ENCODE measurements around the gene ONECUT1. TPM values are rescaled to one million over a fixed set of nuclear protein-coding genes. Genes with fewer than 3 reads are reported as not detected.
"Not testable (repeated sequence)": the region's sequence is repeated elsewhere in the genome, so short reads cannot be mapped to it uniquely, and the experiment has no call there.

The ONECUT1 gene
- 0.10 TPM in 1 of 2 replicates, not detected in the other for total RNA-seq (2014; rRNA removed; shearing (Covaris generic))

DNA sequence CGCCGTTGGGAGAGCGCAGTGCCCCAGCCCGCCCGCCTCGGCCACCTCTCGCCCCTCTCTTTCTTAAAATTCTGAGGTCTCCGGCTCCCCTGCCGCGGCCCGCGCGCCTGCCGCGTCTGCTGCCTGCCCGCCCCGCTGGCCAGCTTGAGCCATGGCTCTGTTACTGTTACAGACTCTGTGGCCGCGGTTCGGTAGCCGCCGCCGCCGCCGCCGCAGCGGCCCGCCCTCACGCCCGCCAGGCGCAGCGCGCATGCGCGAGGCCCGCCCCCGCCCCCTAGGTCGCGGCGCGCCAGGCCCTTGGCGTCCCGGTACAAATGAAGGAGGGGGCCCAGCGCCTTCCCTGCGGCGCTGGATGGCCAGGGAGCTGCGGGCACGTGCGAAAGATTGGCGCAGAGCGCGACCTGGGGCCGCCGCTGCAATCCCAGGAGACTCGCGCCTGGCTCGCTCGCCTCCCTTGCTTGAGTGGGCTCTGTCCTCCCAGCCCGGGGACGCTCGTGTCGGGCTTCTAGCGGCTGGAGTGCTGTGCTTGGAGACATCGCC, at the start of gene ONECUT1:
Gene ONECUT1, minus strand, starts transcription at position 168 of the 540 bp plus-strand sequence. CDS start 452 bp downstream, outside the sequence.
- peak; percentile 22 for DNase-seq (ENCODE audit: low spot score)

DNA sequence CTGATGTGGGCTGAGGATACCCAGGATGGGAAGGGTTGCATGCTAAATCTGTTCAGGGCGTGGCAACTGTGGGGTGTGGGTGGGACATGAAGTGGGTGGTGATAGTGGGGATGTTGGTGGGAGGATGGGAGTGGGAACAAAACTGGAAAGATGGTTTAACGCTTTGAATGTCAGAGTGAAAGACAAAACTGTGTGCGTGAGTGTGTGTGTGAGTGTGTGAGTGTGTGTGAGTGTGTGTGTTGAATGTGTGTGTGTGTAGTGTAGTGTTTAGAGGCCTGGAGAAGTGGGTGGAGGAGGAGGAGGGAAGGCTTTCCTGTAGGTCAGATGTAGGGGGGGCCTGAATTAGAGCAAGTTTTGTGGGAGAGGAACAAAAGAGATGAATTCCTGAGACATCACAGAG, 44.2 kb upstream of the ONECUT1 start:
- no peak for DNase-seq (ENCODE audit: low spot score)

DNA sequence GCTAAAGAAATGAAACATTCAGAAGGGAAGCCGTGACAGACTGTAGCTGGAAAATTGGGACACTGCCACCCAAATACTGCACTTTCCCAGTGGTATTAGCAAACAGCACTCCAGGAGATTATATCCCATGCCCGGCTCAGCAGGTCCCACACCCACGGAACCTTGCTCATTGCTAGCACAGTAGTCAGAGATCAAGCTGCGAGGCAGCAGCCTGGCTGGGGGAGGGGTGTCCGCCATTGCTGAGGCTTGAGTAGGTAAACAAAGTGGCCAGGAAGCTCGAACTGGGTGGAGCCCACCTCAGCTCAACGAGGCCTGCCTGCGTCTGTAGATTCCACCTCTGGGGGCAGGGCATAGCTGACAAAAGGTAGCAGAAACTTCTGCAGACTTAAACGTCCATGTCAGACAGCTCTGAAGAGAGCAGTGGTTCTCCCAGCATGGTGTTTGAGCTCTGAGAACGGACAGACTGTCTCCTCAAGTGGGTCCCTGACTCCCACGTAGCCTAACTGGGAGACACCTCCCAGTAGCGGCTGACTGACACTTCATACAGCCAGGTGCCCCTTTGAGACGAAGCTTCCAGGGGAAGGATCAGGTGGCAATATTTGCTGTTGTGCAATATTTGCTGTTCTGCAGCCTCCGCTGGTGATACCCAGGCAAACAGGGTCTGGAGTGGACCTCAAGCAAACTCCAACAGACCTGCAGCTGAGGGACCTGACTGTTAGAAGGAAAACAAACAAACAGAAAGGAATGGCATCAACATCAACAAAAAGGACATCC, 34.2 kb upstream of the ONECUT1 start:
- DNase-seq (ENCODE audit: low spot score) = not testable (repeated sequence)

DNA sequence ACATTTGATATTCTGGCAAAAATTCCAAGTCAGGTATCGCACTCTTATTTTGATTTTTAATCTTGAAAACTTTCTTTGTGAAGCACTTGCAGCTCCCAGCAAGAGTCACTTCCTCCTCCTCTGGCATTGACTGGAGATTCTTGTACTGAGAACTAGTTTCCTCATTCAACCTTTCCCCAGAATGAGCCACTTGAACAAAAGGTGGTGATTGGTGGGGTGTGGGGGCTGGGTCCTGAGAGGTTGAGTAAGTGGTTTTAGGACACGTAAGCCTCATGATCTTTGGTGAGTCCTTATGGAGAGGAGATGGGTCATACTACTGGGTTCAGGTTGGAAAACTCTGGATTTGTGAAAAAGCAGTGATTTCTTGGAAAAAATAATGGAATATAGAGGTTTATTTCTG, 32.3 kb upstream of the ONECUT1 start:
- DNase-seq (ENCODE audit: low spot score) = no peak

DNA sequence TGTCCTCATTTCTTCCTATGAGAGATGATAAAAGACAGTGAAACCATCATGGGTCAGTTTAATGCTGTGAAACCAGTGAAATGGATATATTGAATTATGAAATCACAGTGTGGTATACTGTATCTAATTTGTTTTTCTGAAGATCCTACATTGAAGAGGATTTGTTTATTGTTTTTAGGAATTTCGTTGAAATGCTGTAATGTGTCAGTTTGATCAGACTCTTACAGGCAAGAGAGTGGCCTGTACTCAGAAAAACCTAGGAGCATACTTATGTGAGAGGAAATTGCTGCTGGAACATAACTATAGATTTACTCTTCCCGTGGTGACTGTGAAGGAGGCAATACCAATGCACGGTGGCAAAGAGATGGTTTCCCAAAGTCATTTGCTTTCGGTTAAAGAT, 29.1 kb upstream of the ONECUT1 start:
- no peak for DNase-seq (ENCODE audit: low spot score)

DNA sequence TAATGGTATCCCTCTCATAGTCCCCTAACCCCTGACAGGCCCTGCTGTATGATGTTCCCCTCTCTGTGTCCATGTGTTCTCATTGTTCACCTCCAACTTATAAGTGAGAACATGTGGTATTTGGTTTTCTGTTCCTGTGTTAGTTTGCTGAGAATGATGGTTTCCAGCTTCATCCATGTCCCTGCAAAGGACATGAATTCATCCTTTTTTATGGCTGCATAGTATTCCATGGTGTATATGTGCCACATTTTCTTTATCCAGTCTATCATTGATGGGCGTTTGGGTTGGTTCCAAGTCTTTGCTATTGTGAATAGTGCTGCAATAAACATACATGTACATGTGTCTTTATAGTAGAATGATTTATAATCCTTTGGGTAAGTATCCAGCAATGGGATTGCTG, 25.8 kb upstream of the ONECUT1 start:
- DNase-seq (ENCODE audit: low spot score) = not testable (repeated sequence)

DNA sequence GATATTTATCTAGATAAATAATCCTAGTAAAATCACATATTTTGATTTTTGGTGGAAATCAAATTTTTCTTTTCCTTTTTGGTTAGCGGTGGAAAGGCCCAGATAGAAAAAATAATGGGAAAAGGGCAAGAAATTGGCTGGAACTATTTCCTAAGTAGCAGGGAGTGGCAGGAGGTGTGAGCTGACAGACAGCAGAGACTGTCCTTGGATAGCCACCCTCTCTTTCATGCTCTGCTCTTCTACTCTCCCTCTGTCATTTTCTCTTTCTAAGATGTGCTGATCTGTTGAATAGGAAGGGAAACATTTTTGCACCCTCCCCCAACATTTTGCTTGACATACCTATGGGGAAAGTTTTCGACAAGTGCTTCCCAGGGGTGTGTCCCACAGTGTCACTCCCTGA, 18.9 kb upstream of the ONECUT1 start:
- DNase-seq (ENCODE audit: low spot score) = no peak

DNA sequence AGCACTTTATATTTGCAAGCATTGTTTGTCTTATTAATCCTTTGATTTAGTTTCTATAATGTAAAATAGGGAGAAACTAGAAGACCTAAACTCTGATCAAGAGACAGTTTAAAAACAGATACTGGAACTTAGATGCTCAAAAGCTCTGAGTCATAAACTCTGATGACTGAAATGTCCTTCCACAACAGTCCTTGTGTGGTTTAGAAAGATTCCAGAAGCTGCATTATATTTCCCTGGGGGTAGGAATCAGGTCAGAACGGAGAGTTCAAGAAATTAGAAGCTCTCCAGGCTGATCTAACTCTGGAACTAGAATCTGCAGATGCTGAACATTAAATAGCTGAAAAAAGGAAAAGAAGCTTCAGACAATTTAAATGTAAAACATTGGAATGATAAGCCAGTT, 18.3 kb upstream of the ONECUT1 start:
- DNase-seq (ENCODE audit: low spot score) = peak; percentile 50

DNA sequence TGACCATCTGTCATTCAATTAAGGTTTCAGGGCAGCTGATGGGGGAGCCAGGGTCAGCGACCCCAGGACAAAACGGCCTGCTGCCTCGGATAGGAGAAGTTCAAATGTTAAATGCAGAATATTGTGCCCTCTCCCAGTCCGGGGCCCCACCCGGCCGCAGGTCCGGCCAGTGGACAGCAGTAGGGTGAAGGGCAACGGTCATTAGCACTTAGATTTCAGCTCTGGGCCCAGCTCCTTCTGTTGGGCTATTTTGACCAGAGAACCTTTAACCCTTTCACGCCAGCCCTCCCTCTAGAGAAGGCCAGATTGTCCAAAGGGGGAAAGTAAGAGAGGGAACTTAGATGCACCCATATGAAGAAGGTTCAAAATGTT, 16.1 kb upstream of the ONECUT1 start:
- DNase-seq (ENCODE audit: low spot score) = no peak

DNA sequence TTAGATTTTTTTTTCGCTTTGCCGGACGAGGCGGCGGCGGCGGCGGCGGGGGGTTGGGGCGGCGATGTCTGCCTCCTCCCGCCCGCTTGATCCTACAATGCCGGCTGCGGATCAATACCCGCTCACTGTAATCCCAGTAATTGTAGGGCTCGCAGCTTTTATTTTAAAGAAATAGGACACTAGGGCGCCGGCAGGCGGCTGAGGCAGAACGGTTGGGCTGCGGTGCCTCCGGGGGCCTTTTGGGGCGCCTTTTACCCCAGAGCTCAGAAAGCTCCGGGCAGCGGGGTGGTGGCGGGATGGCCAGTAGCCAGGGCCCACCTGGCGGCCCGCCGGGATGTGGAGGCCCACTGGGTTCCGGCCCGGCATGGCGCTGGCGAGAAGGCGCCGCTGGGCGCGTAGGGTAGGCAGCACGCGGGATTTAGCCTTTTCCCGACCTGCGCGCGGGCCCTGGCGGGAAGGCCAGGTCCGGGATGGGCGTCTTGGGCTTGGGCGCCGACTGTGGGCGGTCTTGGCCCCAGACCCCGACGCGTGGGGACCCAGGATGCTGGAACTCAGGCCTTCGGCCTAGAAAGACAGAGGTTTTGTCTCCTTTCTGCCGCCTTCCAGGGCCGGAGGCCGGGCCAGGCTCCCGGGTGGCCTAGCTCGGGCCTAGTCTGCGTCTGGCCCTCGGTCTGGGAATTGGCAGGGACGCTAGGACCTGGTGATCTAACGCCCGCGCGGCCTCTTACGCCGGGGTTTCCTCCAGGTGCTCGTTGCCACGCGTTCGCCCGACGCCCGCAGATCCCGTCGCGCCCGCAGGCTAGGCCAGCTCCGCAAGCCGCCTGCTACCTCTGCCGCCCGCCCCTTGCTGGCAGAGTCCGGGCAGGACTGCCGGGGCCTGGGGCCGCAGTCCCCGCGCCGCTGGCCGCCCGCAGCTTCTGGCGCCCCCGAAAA, 15.5 kb upstream of the ONECUT1 start:
- no peak for DNase-seq (ENCODE audit: low spot score)

DNA sequence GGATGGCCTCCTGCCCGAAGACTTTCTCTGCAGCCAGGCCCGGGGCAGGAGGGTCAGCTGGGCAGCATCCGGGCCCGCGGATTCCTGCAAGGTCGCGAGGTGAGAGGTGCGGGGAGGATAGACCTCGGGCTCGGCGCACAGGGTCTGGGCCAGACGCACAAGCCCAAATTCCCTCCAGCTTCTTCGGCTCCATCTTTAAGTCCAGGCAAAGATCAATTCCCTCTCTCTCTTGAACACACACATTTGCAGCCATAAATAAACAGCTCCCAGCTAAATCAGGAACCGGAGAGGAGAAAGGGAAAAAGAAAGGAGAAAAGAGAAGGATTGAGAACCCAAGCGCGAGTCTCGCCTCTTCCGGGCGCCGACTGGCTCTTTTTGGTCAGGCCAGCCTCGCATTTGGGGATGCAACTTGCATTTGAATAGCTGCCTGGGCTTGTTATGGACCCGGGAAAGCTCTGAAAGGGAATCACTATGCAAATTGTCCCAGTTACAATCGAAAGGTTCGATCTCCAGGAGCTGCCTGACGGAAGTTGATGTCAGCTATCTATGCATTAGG, 14.5 kb upstream of the ONECUT1 start:
- no peak for DNase-seq (ENCODE audit: low spot score)

DNA sequence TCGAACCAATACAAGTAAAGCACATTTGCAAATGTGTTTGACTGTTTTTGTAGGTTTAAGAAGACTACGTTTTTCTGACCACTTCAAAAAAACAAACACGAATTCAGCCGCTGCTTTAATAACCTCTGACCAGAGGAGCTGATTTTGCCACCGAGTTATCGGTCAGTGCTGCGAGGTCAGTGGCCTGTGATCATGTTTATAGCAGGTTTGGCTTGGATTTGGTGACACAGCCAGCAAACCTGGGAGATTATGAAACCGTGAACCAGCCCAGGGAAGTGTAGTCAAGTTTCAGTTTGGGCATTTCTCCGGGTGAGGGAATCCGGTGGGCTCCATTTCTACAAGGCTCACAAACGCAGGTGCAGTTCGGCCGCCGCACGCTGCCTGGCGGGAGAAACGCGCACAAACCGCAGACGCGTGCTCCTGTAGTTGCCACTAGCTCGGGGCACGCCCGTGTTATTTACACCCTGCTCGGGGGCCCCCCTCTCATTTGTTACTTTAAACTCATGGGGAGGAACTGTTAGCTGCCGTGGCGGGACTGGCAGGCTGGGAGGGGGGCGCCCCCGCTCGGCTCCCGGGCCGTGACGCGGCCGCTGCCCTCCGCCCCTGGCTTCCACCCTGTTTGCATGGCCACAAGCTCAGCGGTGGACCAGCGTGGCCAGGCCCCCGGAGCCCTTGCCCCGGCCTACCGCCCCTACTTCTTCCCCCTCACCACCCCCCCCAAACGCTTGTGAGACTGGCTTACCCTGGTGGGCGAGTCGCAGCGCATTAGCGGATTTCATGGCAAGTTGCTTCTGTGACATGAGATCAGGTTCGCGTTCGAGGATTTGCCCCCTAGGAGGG, 13.6 kb upstream of the ONECUT1 start:
- no peak for DNase-seq (ENCODE audit: low spot score)

DNA sequence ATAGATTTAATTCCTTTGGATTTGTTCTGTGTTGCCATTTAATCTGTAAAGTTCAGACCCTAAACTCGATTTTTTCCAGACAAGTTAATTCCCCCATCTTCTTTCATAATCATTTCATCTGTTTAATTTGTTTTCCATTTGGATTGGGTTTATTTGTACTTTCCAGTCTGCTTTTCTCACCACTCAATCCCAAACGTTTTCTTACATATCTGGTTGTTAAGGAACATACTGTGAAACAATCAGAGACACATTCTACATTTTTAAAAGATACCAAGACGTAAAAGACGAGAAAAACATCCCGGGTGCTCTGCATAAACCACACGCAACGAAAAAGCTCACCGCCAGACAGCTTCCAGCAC, 13.0 kb upstream of the ONECUT1 start:
- DNase-seq (ENCODE audit: low spot score) = no peak

DNA sequence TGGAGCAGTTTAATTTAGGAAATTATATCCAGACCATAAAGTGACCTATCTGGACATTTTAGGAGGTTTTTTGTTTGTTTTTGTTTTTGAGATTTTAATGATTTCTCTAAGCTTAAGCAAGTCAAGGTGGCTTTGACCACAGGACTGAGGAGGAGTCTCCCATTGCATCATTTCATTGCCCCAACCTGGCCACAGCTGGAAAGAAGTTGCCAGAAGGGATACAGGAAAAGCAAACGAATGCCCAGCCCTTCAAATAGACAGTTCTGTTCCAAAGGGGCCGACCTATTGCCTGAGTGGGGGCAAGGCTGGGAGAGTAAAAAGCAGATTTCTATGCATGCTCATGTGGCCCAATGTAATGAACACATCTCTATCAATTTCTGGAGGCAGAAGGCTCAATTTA, 12.0 kb upstream of the ONECUT1 start:
- no peak for DNase-seq (ENCODE audit: low spot score)

DNA sequence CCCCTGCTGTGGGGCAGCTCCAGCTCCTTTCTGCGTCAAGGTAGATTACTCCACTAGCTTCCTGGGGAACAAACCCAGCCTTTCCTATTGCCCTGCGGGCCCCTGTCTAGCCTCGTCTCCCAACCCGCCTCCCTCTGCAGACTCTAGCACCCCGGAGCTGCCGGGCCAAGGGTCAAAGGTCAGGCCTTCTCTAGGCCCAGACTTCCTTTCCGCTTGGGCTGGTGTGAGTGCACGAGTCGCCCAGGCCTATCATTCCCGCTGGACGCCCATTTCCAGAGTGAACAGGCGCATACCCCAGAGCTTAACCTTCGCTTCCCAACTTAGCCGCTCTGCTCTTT, 11.6 kb upstream of the ONECUT1 start:
- no peak for DNase-seq (ENCODE audit: low spot score)

DNA sequence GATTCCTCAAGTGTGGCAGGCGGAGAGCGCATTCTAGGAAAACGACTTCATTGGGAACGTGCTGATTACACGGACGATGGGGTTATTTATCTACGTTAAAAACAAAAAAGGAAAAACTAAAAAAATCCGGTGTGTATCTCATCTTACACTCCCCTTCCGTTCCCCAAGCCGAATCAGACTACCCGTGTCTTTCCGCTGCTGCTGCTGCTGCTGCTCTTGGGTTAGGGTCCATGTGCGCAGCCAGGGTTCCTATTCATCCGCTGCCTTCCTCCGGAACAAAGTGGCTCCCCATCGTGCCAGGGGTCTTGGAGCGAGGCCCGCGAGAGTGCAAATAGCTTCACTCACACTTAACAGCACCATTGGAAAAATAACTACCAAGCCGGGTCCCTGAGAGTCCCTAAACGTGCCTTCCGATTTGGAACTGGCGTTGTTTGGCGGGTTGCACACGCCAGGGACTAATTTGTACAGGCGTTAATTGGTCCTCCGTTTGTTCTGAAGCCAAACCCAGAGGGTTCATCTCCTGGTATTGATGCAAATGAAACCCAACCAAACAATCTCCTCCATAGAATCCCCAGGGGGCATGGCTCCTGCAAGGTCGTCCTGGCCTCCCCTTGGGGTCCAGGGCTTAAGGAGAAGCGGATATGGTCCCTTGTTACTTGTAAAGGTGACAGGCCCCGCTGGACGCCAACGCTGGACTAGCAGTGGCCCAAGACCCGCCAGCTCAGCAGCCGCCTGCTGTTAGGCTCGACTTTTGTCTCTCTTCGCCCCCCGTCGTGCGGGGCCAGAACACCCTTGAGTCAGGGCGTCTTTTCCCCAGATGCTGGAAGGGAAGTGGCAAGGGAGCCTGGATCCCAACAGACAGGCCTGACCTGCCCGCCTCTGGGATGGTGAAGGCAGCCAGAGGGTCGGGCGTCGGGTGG, 11.0 kb upstream of the ONECUT1 start:
- no peak for DNase-seq (ENCODE audit: low spot score)

DNA sequence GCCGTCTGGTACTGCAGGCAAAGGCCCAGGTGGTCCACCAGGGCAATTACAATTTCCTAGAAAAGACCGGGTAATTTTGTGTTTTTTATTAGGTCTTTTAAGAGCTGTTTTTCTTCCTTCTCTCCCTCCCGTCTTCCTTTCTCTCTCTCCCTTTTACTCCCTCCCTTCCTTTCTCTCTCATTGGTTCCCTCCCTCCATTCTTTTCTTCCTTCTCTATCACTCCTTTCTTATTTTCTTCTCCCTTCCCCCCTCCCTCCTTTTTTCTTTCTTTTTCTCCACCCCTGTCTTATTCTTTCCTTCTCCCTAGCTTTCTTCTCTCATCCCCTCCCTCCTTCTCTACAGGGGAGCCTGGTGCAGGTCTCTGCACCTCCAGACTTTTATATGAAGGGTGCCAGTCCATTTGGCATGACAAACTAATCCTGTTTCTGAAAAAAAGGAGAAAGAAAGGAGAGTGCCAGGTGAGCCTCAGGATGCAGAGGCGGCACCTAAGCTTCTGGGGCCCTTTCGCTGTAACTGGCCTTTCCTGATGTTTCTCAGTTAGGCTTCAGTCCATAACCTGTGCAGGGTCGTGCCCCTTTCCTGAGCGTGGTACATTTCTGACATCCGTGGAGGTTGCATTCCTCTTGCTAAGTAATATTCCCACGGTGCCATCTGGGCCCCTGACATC, 9.1 kb upstream of the ONECUT1 start:
- DNase-seq (ENCODE audit: low spot score) = no peak

DNA sequence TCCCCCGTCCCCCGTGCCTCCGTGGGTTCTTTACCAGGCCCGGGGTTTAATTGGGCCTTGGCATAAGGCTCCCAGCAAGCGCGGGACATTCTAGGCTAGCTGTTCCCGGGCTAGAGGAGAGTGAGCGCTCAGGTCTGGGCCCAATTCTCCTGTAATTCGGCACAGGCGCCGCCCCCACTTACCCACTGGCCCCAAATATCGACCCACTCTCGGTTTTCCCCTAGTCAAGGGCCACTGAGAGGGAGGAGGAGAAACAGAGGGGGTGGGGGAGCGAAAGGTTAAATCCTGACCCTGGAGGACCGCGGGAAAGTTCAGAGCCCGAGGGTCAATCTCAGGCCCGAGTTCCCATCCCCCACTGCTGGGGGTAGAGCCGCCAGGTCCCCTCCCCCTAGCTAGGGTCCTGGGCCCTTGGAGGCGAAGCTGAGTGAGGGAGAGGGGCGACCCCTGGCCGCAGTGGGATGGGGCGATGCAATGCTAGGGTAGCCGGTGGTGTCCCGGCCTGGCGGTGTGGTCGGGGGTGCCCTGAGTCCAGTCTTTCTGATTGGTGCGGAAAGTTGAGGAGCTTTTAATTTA, 8.5 kb upstream of the ONECUT1 start:
- no peak for DNase-seq (ENCODE audit: low spot score)

Data from H4 (cell line).